Measurements from ENCODE around the gene ARHGEF19.

GRCh38 chr1:16257968-16258367, 45.5 kb upstream of the ARHGEF19 start:
- no peak for TF ChIP-seq POLR2A (IDR thresholded peaks at IDR 0.05; ENCODE audit: low read length)
- no peak for TF ChIP-seq GATA1 (IDR thresholded peaks at IDR 0.05; ENCODE audit: low read depth, low read length)
